Activated B cell treated with CpG ODN at 0.5 μM for 24 hours (primary cell): ENCODE results near the gene NCR2. TPM values are rescaled to one million over a fixed set of nuclear protein-coding genes. Genes with fewer than 3 reads are reported as not detected.

Experiments used
- ATAC-seq: fragments of 200-7000 bp; cut with Tn5 transposase; one replicate; pipeline ENCODE4 v1.10.0; 2021; ENCODE audit warnings: low read depth, mild to moderate bottlenecking, moderate library complexity
- CTCF ChIA-PET: fragments of 350-600 bp; sonication (Branson Sonifier 250); formaldehyde crosslinking; loops from one replicate; lab custom pipeline; 2021; ENCODE audit warnings: antibody characterized with exemption; lab: Charles Lee
- POLR2A ChIA-PET: fragments of 350-600 bp; sonication (Branson Sonifier 250); formaldehyde crosslinking; loops from one replicate; lab custom pipeline; 2021; ENCODE audit warnings: antibody characterized with exemption; lab: Charles Lee
- DNase-seq: peaks from one replicate; pipeline ENCODE4 v3.0.0; 2022
- H3K27ac Mint-ChIP-seq: one replicate; pipeline ENCODE4 v1.8.0; 2020; ENCODE audit warnings: mixed read lengths
- H3K27me3 Mint-ChIP-seq: one replicate; pipeline ENCODE4 v1.8.0; 2021; ENCODE audit warnings: mixed read lengths
- H3K36me3 Mint-ChIP-seq: one replicate; pipeline ENCODE4 v1.8.0; 2021; ENCODE audit warnings: low read depth, mixed read lengths
- H3K4me1 Mint-ChIP-seq: one replicate; pipeline ENCODE4 v1.8.0; 2021; ENCODE audit warnings: mixed read lengths
- H3K4me3 Mint-ChIP-seq: one replicate; pipeline ENCODE4 v1.8.0; 2020; ENCODE audit warnings: mild to moderate bottlenecking, mixed read lengths
- H3K9me3 Mint-ChIP-seq: one replicate; pipeline ENCODE4 v1.8.0; 2020; ENCODE audit warnings: mixed read lengths
- CTCF ChIP-seq: fragments of 200-600 bp; IDR thresholded peaks from one replicate; pipeline ENCODE4 v1.8.0; 2022; ENCODE audit warnings: antibody characterized with exemption, mild to moderate bottlenecking
- intact Hi-C: fragments of 100-400 bp; cut with micrococcal nuclease; formaldehyde crosslinking; loops from one replicate; pipeline ENCODE4 v1.15.1; 2024
- total RNA-seq: library from RNA; stranded (reverse); gene quantifications from 2 replicates; pipeline ENCODE4 v1.2.3, GENCODE V29; 2022

The NCR2 gene
- total RNA-seq, 1 donor from 2014 or later = not detected

GRCh38 chr6:41360314-41360685 is 24.9 kb downstream of the NCR2 start:
- ATAC-seq (no peak), DNase-seq (no peak)
- no peak overlapping the region for H3K4me3 Mint-ChIP-seq
- no peak overlapping the region for H3K27ac Mint-ChIP-seq
- H3K4me1 Mint-ChIP-seq = no peaks in the 10 kb centered on the region
- peaks cover 23% of the 10 kb centered on the region for H3K9me3 Mint-ChIP-seq
- H3K27me3 Mint-ChIP-seq = peaks cover 33% of the 10 kb centered on the region
- TF ChIP-seq CTCF = no peak
- peaks cover 4% of the 10 kb centered on the region for H3K36me3 Mint-ChIP-seq
- ChIA-PET POLR2A (no interaction called here), CTCF (no interaction called here)
- intact Hi-C loops = no loop called here

- ATAC-seq = no peak
- POLR2A ChIA-PET = interaction anchor here (0.7 kb wide), 1 partner anchor 94 kb away, joined by 3 read pairs; no protein-coding TSS in a partner anchor
- H3K9me3 Mint-ChIP-seq = peaks cover 12% of the 10 kb centered on the region
- intact Hi-C loops = no loop called here
- peaks cover 3% of the 10 kb centered on the region for H3K36me3 Mint-ChIP-seq
- CTCF ChIA-PET = no interaction called here
- peaks cover 4% of the 10 kb centered on the region for H3K4me1 Mint-ChIP-seq
- no peak for TF ChIP-seq CTCF
- no peak overlapping the region for H3K27ac Mint-ChIP-seq
- H3K27me3 Mint-ChIP-seq = peaks cover 49% of the 10 kb centered on the region
- DNase-seq = no peak
- no peak overlapping the region for H3K4me3 Mint-ChIP-seq
Observed at GRCh38 chr6:41366150-41366549, 30.7 kb downstream of the NCR2 start.

GRCh38 chr6:41367061-41367460 is 31.7 kb downstream of the NCR2 start:
- no peak for TF ChIP-seq CTCF

GRCh38 chr6:41367700-41368099 is 32.3 kb downstream of the NCR2 start:
- no peaks in the 10 kb centered on the region for H3K36me3 Mint-ChIP-seq
- H3K27me3 Mint-ChIP-seq = peaks cover 55% of the 10 kb centered on the region
- POLR2A ChIA-PET = no interaction called here
- CTCF ChIA-PET = interaction anchor here (0.8 to 1.7 kb wide), 10 partner anchors 25 to 316 kb away, joined by 3 to 11 read pairs (median 6); no protein-coding TSS in a partner anchor
- H3K4me1 Mint-ChIP-seq = peaks cover 19% of the 10 kb centered on the region
- no peak for DNase-seq
- intact Hi-C loops = loop anchor here (2.0 kb wide), 2 partner anchors 33 to 409 kb away; partner anchors contain the start of gene NCR2
- no peak overlapping the region for H3K27ac Mint-ChIP-seq
- no peak for TF ChIP-seq CTCF
- H3K4me3 Mint-ChIP-seq = no peak overlapping the region
- H3K9me3 Mint-ChIP-seq = no peaks in the 10 kb centered on the region
- ATAC-seq = no peak

More at GRCh38 chr6:41367061-41367460, 31.7 kb downstream of the NCR2 start:
- H3K9me3 Mint-ChIP-seq = peaks cover 3% of the 10 kb centered on the region
- H3K36me3 Mint-ChIP-seq = peaks cover under 1% of the 10 kb centered on the region
- H3K27me3 Mint-ChIP-seq = peaks cover 52% of the 10 kb centered on the region
- no peak for ATAC-seq
- H3K4me3 Mint-ChIP-seq = no peak overlapping the region
- no peak for DNase-seq
- intact Hi-C loops = no loop called here
- H3K27ac Mint-ChIP-seq = no peak overlapping the region
- ChIA-PET CTCF (interaction anchor here (0.8 to 0.9 kb wide), 2 partner anchors 54 to 235 kb away, joined by 3 read pairs; no protein-coding TSS in a partner anchor), POLR2A (no interaction called here)
- H3K4me1 Mint-ChIP-seq = peaks cover 12% of the 10 kb centered on the region

- Mint-ChIP-seq H3K9me3 (no peaks in the 10 kb centered on the region), H3K36me3 (no peaks in the 10 kb centered on the region), H3K4me3 (no peak overlapping the region), H3K27me3 (peaks cover 68% of the 10 kb centered on the region), H3K4me1 (peaks cover 43% of the 10 kb centered on the region), H3K27ac (no peak overlapping the region)
- ChIA-PET POLR2A (interaction anchor here (0.7 kb wide), 2 partner anchors 78 to 337 kb away, joined by 3 to 10 read pairs; no protein-coding TSS in a partner anchor), CTCF (interaction anchor here (0.6 to 1.3 kb wide), 4 partner anchors 84 to 417 kb away, joined by 3 to 4 read pairs (median 4); partner anchors contain the start of gene TOMM6)
- ATAC-seq (no peak), DNase-seq (no peak)
- TF ChIP-seq CTCF = no peak
- intact Hi-C loops = no loop called here
Observed at GRCh38 chr6:41370488-41371111, 35.2 kb downstream of the NCR2 start.
